Loucy (cell line): ENCODE data around the gene ISLR.
"Not testable (repeated sequence)": the region's sequence is repeated elsewhere in the genome, so short reads cannot be mapped to it uniquely, and the experiment has no call there.

Experiments used
- H2AFZ ChIP-seq: fragments of 200-600 bp; sonication (generic); 2 replicates; pipeline ENCODE4 v1.6.0; 2016; ENCODE audit warnings: antibody characterized with exemption, mild to moderate bottlenecking, low read length, moderate library complexity
- H3F3A ChIP-seq: fragments of 200-600 bp; 2 replicates; pipeline ENCODE4 v1.6.0; 2016; ENCODE audit warnings: antibody characterized with exemption, low read depth, mild to moderate bottlenecking
- H3K27me3 ChIP-seq: fragments of 200-600 bp; sonication (generic); 2 replicates; pipeline ENCODE4 v1.6.1; 2014; ENCODE audit warnings: low read length, mild to moderate bottlenecking; ENCODE audit not compliant: insufficient read depth, poor library complexity, severe bottlenecking
- H3K36me3 ChIP-seq: fragments of 200-600 bp; sonication (generic); 2 replicates; pipeline ENCODE4 v1.6.1; 2016; ENCODE audit warnings: low read length; ENCODE audit not compliant: insufficient read depth
- H3K4me1 ChIP-seq: fragments of 200-600 bp; sonication (generic); 2 replicates; pipeline ENCODE4 v1.5.1; 2014; ENCODE audit warnings: low read length, mild to moderate bottlenecking; ENCODE audit not compliant: insufficient read depth, poor library complexity, severe bottlenecking
- H3K4me2 ChIP-seq: fragments of 200-600 bp; sonication (generic); 2 replicates; pipeline ENCODE4 v1.6.0; 2014; ENCODE audit warnings: antibody characterized with exemption, low read length, low read depth, mild to moderate bottlenecking; ENCODE audit not compliant: poor library complexity, severe bottlenecking
- H3K4me3 ChIP-seq: fragments of 200-600 bp; sonication (generic); 2 replicates; pipeline ENCODE4 v1.5.1; 2014; ENCODE audit warnings: low read length, mild to moderate bottlenecking, mixed read lengths; ENCODE audit not compliant: poor library complexity, severe bottlenecking
- H3K79me2 ChIP-seq: fragments of 200-600 bp; sonication (generic); 2 replicates; pipeline ENCODE4 v1.6.1; 2014; ENCODE audit warnings: low read length; ENCODE audit not compliant: insufficient read depth
- H3K9ac ChIP-seq: fragments of 200-600 bp; sonication (generic); 2 replicates; pipeline ENCODE4 v1.6.0; 2014; ENCODE audit warnings: mild to moderate bottlenecking, low read depth, low read length, moderate library complexity; ENCODE audit not compliant: poor library complexity, severe bottlenecking
- H3K9me2 ChIP-seq: fragments of 200-600 bp; sonication (generic); replicated peaks from 2 replicates; pipeline ENCODE4 v1.6.1; 2016; ENCODE audit warnings: low read depth, low read length, mixed read lengths
- H3K9me3 ChIP-seq: fragments of 200-600 bp; sonication (generic); 2 replicates; pipeline ENCODE4 v1.6.1; 2014; ENCODE audit warnings: mild to moderate bottlenecking, antibody characterized with exemption, low read length, low read depth; ENCODE audit not compliant: insufficient read depth
- H4K20me1 ChIP-seq: fragments of 200-600 bp; sonication (generic); 2 replicates; pipeline ENCODE4 v1.6.0; 2014; ENCODE audit warnings: antibody characterized with exemption, low read length, mild to moderate bottlenecking; ENCODE audit not compliant: insufficient read depth, poor library complexity, severe bottlenecking
- CTCF ChIP-seq: fragments of 200-600 bp; sonication (generic); conservative IDR thresholded peaks from 2 replicates; pipeline ENCODE4 v1.5.1; 2014; ENCODE audit warnings: mild to moderate bottlenecking, antibody characterized with exemption, low read length
- EZH2phosphoT487 ChIP-seq: fragments of 200-600 bp; IDR thresholded peaks from 2 replicates; pipeline ENCODE4 v1.6.1; 2018; ENCODE audit warnings: antibody characterized with exemption, mild to moderate bottlenecking, moderate library complexity, borderline replicate concordance

The ISLR gene

GRCh38 chr15:74157868-74158827, 15.4 kb upstream of the ISLR start:
- TF ChIP-seq EZH2phosphoT487: no peak
- TF ChIP-seq CTCF: no peak
- Histone ChIP-seq H3K4me2 (no peak overlapping the region), H3K27me3 (no peaks in the 10 kb centered on the region)

GRCh38 chr15:74158855-74159650, 14.5 kb upstream of the ISLR start:
- Histone ChIP-seq H3F3A (no peaks in the 10 kb centered on the region), H3K9me2 (no peaks in the 10 kb centered on the region), H3K36me3 (no peaks in the 10 kb centered on the region), H3K4me3 (no peak overlapping the region), H3K79me2 (no peaks in the 10 kb centered on the region), H3K4me1 (peaks cover 41% of the 10 kb centered on the region), H4K20me1 (no peaks in the 10 kb centered on the region), H2AFZ (no peak overlapping the region), H3K4me2 (no peak overlapping the region), H3K9ac (no peak overlapping the region), H3K27me3 (no peaks in the 10 kb centered on the region), H3K9me3 (no peaks in the 10 kb centered on the region)
- TF ChIP-seq CTCF: no peak
- no peak for TF ChIP-seq EZH2phosphoT487

More at GRCh38 chr15:74157868-74158827, 15.4 kb upstream of the ISLR start:
- H3K9me2 ChIP-seq: no peaks in the 10 kb centered on the region
- H4K20me1 ChIP-seq: no peaks in the 10 kb centered on the region
- no peak overlapping the region for H3K4me3 ChIP-seq
- H3K4me1 ChIP-seq: peaks cover 41% of the 10 kb centered on the region
- no peaks in the 10 kb centered on the region for H3K36me3 ChIP-seq
- no peak overlapping the region for H2AFZ ChIP-seq
- H3K9me3 ChIP-seq: no peaks in the 10 kb centered on the region
- H3K79me2 ChIP-seq: no peaks in the 10 kb centered on the region
- no peak overlapping the region for H3K9ac ChIP-seq
- no peaks in the 10 kb centered on the region for H3F3A ChIP-seq

- Histone ChIP-seq H3K4me2 (no peak overlapping the region), H2AFZ (no peak overlapping the region), H3K4me3 (no peak overlapping the region), H3K36me3 (no peaks in the 10 kb centered on the region), H3K27me3 (no peaks in the 10 kb centered on the region), H3K79me2 (no peaks in the 10 kb centered on the region), H3K9me3 (no peaks in the 10 kb centered on the region), H3K4me1 (peaks cover 41% of the 10 kb centered on the region), H3F3A (no peaks in the 10 kb centered on the region), H3K9me2 (no peaks in the 10 kb centered on the region), H3K9ac (no peak overlapping the region), H4K20me1 (no peaks in the 10 kb centered on the region)
- TF ChIP-seq EZH2phosphoT487 (no peak), CTCF (no peak)
These were observed 13.7 kb upstream of the ISLR start for GRCh38 chr15:74159773-74160172.

- H2AFZ ChIP-seq, H3K36me3 ChIP-seq, H3K4me3 ChIP-seq, H3F3A ChIP-seq, H3K79me2 ChIP-seq, H3K4me2 ChIP-seq, H3K27me3 ChIP-seq, H3K9me3 ChIP-seq, H3K9me2 ChIP-seq, H3K9ac ChIP-seq, H4K20me1 ChIP-seq: not testable (repeated sequence)
- H3K4me1 ChIP-seq: peaks cover 41% of the 10 kb centered on the region
These were observed 13.1 kb upstream of the ISLR start for GRCh38 chr15:74160390-74160789.

GRCh38 chr15:74162195-74162536, 11.3 kb upstream of the ISLR start:
- not testable (repeated sequence) for H3K4me2 ChIP-seq, H3K79me2 ChIP-seq, H3K9me3 ChIP-seq, H3K4me3 ChIP-seq, H4K20me1 ChIP-seq, H3K27me3 ChIP-seq, H3K9me2 ChIP-seq, H3K36me3 ChIP-seq, H3K9ac ChIP-seq, H3F3A ChIP-seq, H2AFZ ChIP-seq
- H3K4me1 ChIP-seq: peaks cover 25% of the 10 kb centered on the region
